ENCODE results near the gene EIF4EBP2.

The EIF4EBP2 gene

GRCh38 chr10:70459774-70460490, 56.0 kb downstream of the EIF4EBP2 start:
- DNase-seq (ENCODE audit: low read depth in 2 of 2), result no peak

- no peak for DNase-seq (ENCODE audit: low read depth in 2 of 2)
Measured at GRCh38 chr10:70461397-70462348, 57.7 kb downstream of the EIF4EBP2 start.

- no peak for DNase-seq (ENCODE audit: low read depth in 2 of 2)
Measured at GRCh38 chr10:70462349-70462984, 58.5 kb downstream of the EIF4EBP2 start.

- no peak for DNase-seq (ENCODE audit: low read depth in 2 of 2)
Measured at GRCh38 chr10:70465278-70465677, 61.3 kb downstream of the EIF4EBP2 start.

- no peak for DNase-seq (ENCODE audit: low read depth in 2 of 2)
Measured at GRCh38 chr10:70465832-70466231, 61.9 kb downstream of the EIF4EBP2 start.

- DNase-seq (ENCODE audit: low read depth in 2 of 2), result no peak
Measured at GRCh38 chr10:70466951-70467350, 63.0 kb downstream of the EIF4EBP2 start.

- DNase-seq (ENCODE audit: low read depth in 2 of 2), result no peak
Measured at GRCh38 chr10:70472799-70473454, 69.0 kb downstream of the EIF4EBP2 start.

- no peak for DNase-seq (ENCODE audit: low read depth in 2 of 2)
Measured at GRCh38 chr10:70474780-70475179, 70.8 kb downstream of the EIF4EBP2 start.

- DNase-seq (ENCODE audit: low read depth in 2 of 2), result no peak
Measured at GRCh38 chr10:70475661-70476060, 71.7 kb downstream of the EIF4EBP2 start.

GRCh38 chr10:70476249-70477035, 72.5 kb downstream of the EIF4EBP2 start:
- DNase-seq (ENCODE audit: low read depth in 2 of 2), result no peak

- peak; percentile 75 to 76 for DNase-seq (ENCODE audit: low read depth in 2 of 2)
Measured at GRCh38 chr10:70477661-70478162, 73.8 kb downstream of the EIF4EBP2 start.

All from stimulated activated CD8-positive, alpha-beta memory T cell treated with anti-CD3 and anti-CD28 coated beads, Interleukin-15, amount 100 ng/mL, for 4 hours (primary cell).